Measurements from ENCODE around the gene CTSC. TPM values are rescaled to one million over a fixed set of nuclear protein-coding genes. Genes with fewer than 3 reads are reported as not detected.

CTSC gene
- total RNA-seq, 1 donor from 2014 or later = 47.0 TPM

- Histone ChIP-seq H3K27me3 (ENCODE audit: control insufficient read depth in 3 of 3, insufficient read depth in 3 of 3, low read length in 3 of 3) (no peaks in the 10 kb centered on the region), H3K4me3 (ENCODE audit: low read length in 3 of 3) (no peak overlapping the region), H3K9ac (ENCODE audit: low read depth in 1 of 3, low read length in 3 of 3) (no peak overlapping the region), H3K9me3 (ENCODE audit: control insufficient read depth in 3 of 3, low read length in 3 of 3) (no peaks in the 10 kb centered on the region), H3K36me3 (ENCODE audit: control insufficient read depth in 3 of 3, insufficient read depth in 3 of 3, low read length in 3 of 3) (peaks cover 0 to 9% (median 5%) of the 10 kb centered on the region in 3 donors), H3K4me1 (ENCODE audit: control insufficient read depth in 3 of 3, insufficient read depth in 3 of 3, low read length in 3 of 3) (no peaks in the 10 kb centered on the region), H3K27ac (ENCODE audit: low read depth, low read length) (no peak overlapping the region)
Observed at GRCh38 chr11:88310246-88310645, 27.3 kb downstream of the CTSC start.

GRCh38 chr11:88308576-88308975, 29.0 kb downstream of the CTSC start:
- Histone ChIP-seq H3K36me3 (ENCODE audit: control insufficient read depth in 3 of 3, insufficient read depth in 3 of 3, low read length in 3 of 3) (peaks cover 0 to 12% (median 5%) of the 10 kb centered on the region in 3 donors), H3K4me3 (ENCODE audit: low read length in 3 of 3) (no peak overlapping the region), H3K9ac (ENCODE audit: low read depth in 1 of 3, low read length in 3 of 3) (no peak overlapping the region), H3K27ac (ENCODE audit: low read depth, low read length) (no peak overlapping the region), H3K27me3 (ENCODE audit: control insufficient read depth in 3 of 3, insufficient read depth in 3 of 3, low read length in 3 of 3) (no peaks in the 10 kb centered on the region), H3K9me3 (ENCODE audit: control insufficient read depth in 3 of 3, low read length in 3 of 3) (no peaks in the 10 kb centered on the region), H3K4me1 (ENCODE audit: control insufficient read depth in 3 of 3, insufficient read depth in 3 of 3, low read length in 3 of 3) (no peaks in the 10 kb centered on the region)

GRCh38 chr11:88307749-88308425, 29.6 kb downstream of the CTSC start:
- Histone ChIP-seq H3K9me3 (ENCODE audit: control insufficient read depth in 3 of 3, low read length in 3 of 3) (no peaks in the 10 kb centered on the region), H3K4me3 (ENCODE audit: low read length in 3 of 3) (no peak overlapping the region), H3K27ac (ENCODE audit: low read depth, low read length) (no peak overlapping the region), H3K36me3 (ENCODE audit: control insufficient read depth in 3 of 3, insufficient read depth in 3 of 3, low read length in 3 of 3) (peaks cover 0 to 12% (median 5%) of the 10 kb centered on the region in 3 donors), H3K9ac (ENCODE audit: low read depth in 1 of 3, low read length in 3 of 3) (no peak overlapping the region), H3K4me1 (ENCODE audit: control insufficient read depth in 3 of 3, insufficient read depth in 3 of 3, low read length in 3 of 3) (no peaks in the 10 kb centered on the region), H3K27me3 (ENCODE audit: control insufficient read depth in 3 of 3, insufficient read depth in 3 of 3, low read length in 3 of 3) (no peaks in the 10 kb centered on the region)

- no peak overlapping the region for H3K27ac ChIP-seq (ENCODE audit: low read depth, low read length)
- peaks cover 0 to 11% (median 5%) of the 10 kb centered on the region in 3 donors for H3K36me3 ChIP-seq (ENCODE audit: control insufficient read depth in 3 of 3, insufficient read depth in 3 of 3, low read length in 3 of 3)
- no peak overlapping the region for H3K9ac ChIP-seq (ENCODE audit: low read depth in 1 of 3, low read length in 3 of 3)
- no peak overlapping the region for H3K4me3 ChIP-seq (ENCODE audit: low read length in 3 of 3)
- no peaks in the 10 kb centered on the region for H3K9me3 ChIP-seq (ENCODE audit: control insufficient read depth in 3 of 3, low read length in 3 of 3)
- no peaks in the 10 kb centered on the region for H3K27me3 ChIP-seq (ENCODE audit: control insufficient read depth in 3 of 3, insufficient read depth in 3 of 3, low read length in 3 of 3)
- no peaks in the 10 kb centered on the region for H3K4me1 ChIP-seq (ENCODE audit: control insufficient read depth in 3 of 3, insufficient read depth in 3 of 3, low read length in 3 of 3)
Observed at GRCh38 chr11:88306785-88307184, 30.8 kb downstream of the CTSC start.

- Histone ChIP-seq H3K36me3 (ENCODE audit: control insufficient read depth in 3 of 3, insufficient read depth in 3 of 3, low read length in 3 of 3) (peaks cover 0 to 8% (median 5%) of the 10 kb centered on the region in 3 donors), H3K27ac (ENCODE audit: low read depth, low read length) (no peak overlapping the region), H3K9me3 (ENCODE audit: control insufficient read depth in 3 of 3, low read length in 3 of 3) (no peaks in the 10 kb centered on the region), H3K27me3 (ENCODE audit: control insufficient read depth in 3 of 3, insufficient read depth in 3 of 3, low read length in 3 of 3) (no peaks in the 10 kb centered on the region), H3K4me3 (ENCODE audit: low read length in 3 of 3) (no peak overlapping the region), H3K4me1 (ENCODE audit: control insufficient read depth in 3 of 3, insufficient read depth in 3 of 3, low read length in 3 of 3) (no peaks in the 10 kb centered on the region), H3K9ac (ENCODE audit: low read depth in 1 of 3, low read length in 3 of 3) (no peak overlapping the region)
Observed at GRCh38 chr11:88305430-88305829, 32.1 kb downstream of the CTSC start.

- no peaks in the 10 kb centered on the region for H3K27me3 ChIP-seq (ENCODE audit: control insufficient read depth in 3 of 3, insufficient read depth in 3 of 3, low read length in 3 of 3)
- no peaks in the 10 kb centered on the region for H3K9me3 ChIP-seq (ENCODE audit: control insufficient read depth in 3 of 3, low read length in 3 of 3)
- H3K27ac ChIP-seq (ENCODE audit: low read depth, low read length) = no peak overlapping the region
- H3K9ac ChIP-seq (ENCODE audit: low read depth in 1 of 3, low read length in 3 of 3) = no peak overlapping the region
- peaks cover 0 to 8% (median 5%) of the 10 kb centered on the region in 3 donors for H3K36me3 ChIP-seq (ENCODE audit: control insufficient read depth in 3 of 3, insufficient read depth in 3 of 3, low read length in 3 of 3)
- no peak overlapping the region for H3K4me3 ChIP-seq (ENCODE audit: low read length in 3 of 3)
- H3K4me1 ChIP-seq (ENCODE audit: control insufficient read depth in 3 of 3, insufficient read depth in 3 of 3, low read length in 3 of 3) = no peaks in the 10 kb centered on the region
Observed at GRCh38 chr11:88304352-88304751, 33.2 kb downstream of the CTSC start.

GRCh38 chr11:88303037-88303436, 34.5 kb downstream of the CTSC start:
- no peak overlapping the region for H3K9ac ChIP-seq (ENCODE audit: low read depth in 1 of 3, low read length in 3 of 3)
- no peaks in the 10 kb centered on the region for H3K9me3 ChIP-seq (ENCODE audit: control insufficient read depth in 3 of 3, low read length in 3 of 3)
- peaks cover 0 to 8% (median 5%) of the 10 kb centered on the region in 3 donors for H3K36me3 ChIP-seq (ENCODE audit: control insufficient read depth in 3 of 3, insufficient read depth in 3 of 3, low read length in 3 of 3)
- no peak overlapping the region for H3K27ac ChIP-seq (ENCODE audit: low read depth, low read length)
- no peaks in the 10 kb centered on the region for H3K27me3 ChIP-seq (ENCODE audit: control insufficient read depth in 3 of 3, insufficient read depth in 3 of 3, low read length in 3 of 3)
- no peak overlapping the region for H3K4me3 ChIP-seq (ENCODE audit: low read length in 3 of 3)
- H3K4me1 ChIP-seq (ENCODE audit: control insufficient read depth in 3 of 3, insufficient read depth in 3 of 3, low read length in 3 of 3) = no peaks in the 10 kb centered on the region

- no peaks in the 10 kb centered on the region for H3K9me3 ChIP-seq (ENCODE audit: control insufficient read depth in 3 of 3, low read length in 3 of 3)
- no peaks in the 10 kb centered on the region for H3K4me1 ChIP-seq (ENCODE audit: control insufficient read depth in 3 of 3, insufficient read depth in 3 of 3, low read length in 3 of 3)
- no peaks in the 10 kb centered on the region for H3K27me3 ChIP-seq (ENCODE audit: control insufficient read depth in 3 of 3, insufficient read depth in 3 of 3, low read length in 3 of 3)
- no peak overlapping the region for H3K27ac ChIP-seq (ENCODE audit: low read depth, low read length)
- H3K9ac ChIP-seq (ENCODE audit: low read depth in 1 of 3, low read length in 3 of 3) = no peak overlapping the region
- peaks cover 0 to 6% (median 5%) of the 10 kb centered on the region in 3 donors for H3K36me3 ChIP-seq (ENCODE audit: control insufficient read depth in 3 of 3, insufficient read depth in 3 of 3, low read length in 3 of 3)
- no peak overlapping the region for H3K4me3 ChIP-seq (ENCODE audit: low read length in 3 of 3)
Observed at GRCh38 chr11:88301488-88302140, 35.9 kb downstream of the CTSC start.

GRCh38 chr11:88300888-88301487, 36.5 kb downstream of the CTSC start:
- Histone ChIP-seq H3K27ac (ENCODE audit: low read depth, low read length) (no peak overlapping the region), H3K4me3 (ENCODE audit: low read length in 3 of 3) (no peak overlapping the region), H3K36me3 (ENCODE audit: control insufficient read depth in 3 of 3, insufficient read depth in 3 of 3, low read length in 3 of 3) (peaks cover 0 to 4% (median 3%) of the 10 kb centered on the region in 3 donors)

GRCh38 chr11:88297863-88298262, 39.7 kb downstream of the CTSC start:
- Histone ChIP-seq H3K4me1 (ENCODE audit: control insufficient read depth in 3 of 3, insufficient read depth in 3 of 3, low read length in 3 of 3) (peaks cover under 1 to 1% (median under 1%) of the 10 kb centered on the region in 3 donors), H3K27ac (ENCODE audit: low read depth, low read length) (no peak overlapping the region), H3K36me3 (ENCODE audit: control insufficient read depth in 3 of 3, insufficient read depth in 3 of 3, low read length in 3 of 3) (no peaks in the 10 kb centered on the region)

More at GRCh38 chr11:88300888-88301487, 36.5 kb downstream of the CTSC start:
- Histone ChIP-seq H3K4me1 (ENCODE audit: control insufficient read depth in 3 of 3, insufficient read depth in 3 of 3, low read length in 3 of 3) (no peaks in the 10 kb centered on the region), H3K9ac (ENCODE audit: low read depth in 1 of 3, low read length in 3 of 3) (no peak overlapping the region), H3K27me3 (ENCODE audit: control insufficient read depth in 3 of 3, insufficient read depth in 3 of 3, low read length in 3 of 3) (no peaks in the 10 kb centered on the region), H3K9me3 (ENCODE audit: control insufficient read depth in 3 of 3, low read length in 3 of 3) (no peaks in the 10 kb centered on the region)

More at GRCh38 chr11:88297863-88298262, 39.7 kb downstream of the CTSC start:
- Histone ChIP-seq H3K9ac (ENCODE audit: low read depth in 1 of 3, low read length in 3 of 3) (no peak overlapping the region), H3K9me3 (ENCODE audit: control insufficient read depth in 3 of 3, low read length in 3 of 3) (no peaks in the 10 kb centered on the region), H3K27me3 (ENCODE audit: control insufficient read depth in 3 of 3, insufficient read depth in 3 of 3, low read length in 3 of 3) (no peaks in the 10 kb centered on the region), H3K4me3 (ENCODE audit: low read length in 3 of 3) (no peak overlapping the region)

All from skeletal muscle tissue (tissue), 4 donors.